ENCODE measurements around the gene HSPA9.

Gene HSPA9

GRCh38 chr5:138564242-138564641 lies 11.0 kb downstream of the HSPA9 start:
- TF ChIP-seq CTCF (IDR thresholded peaks at IDR 0.05; ENCODE audit: borderline replicate concordance, control extremely low read depth, extremely low read depth, insufficient read depth, missing control alignments) = no peak
- in situ Hi-C loops (cut with MboI; ENCODE audit: low sequenced_read_pairs, unreplicated experiment) = no loop called here
- no peak for DNase-seq (ENCODE audit: low spot score)

- in situ Hi-C loops (cut with MboI; ENCODE audit: low sequenced_read_pairs, unreplicated experiment) = no loop called here
- TF ChIP-seq CTCF (IDR thresholded peaks at IDR 0.05; ENCODE audit: borderline replicate concordance, control extremely low read depth, extremely low read depth, insufficient read depth, missing control alignments) = no peak
- no peak for DNase-seq (ENCODE audit: low spot score)
These were observed 11.7 kb downstream of the HSPA9 start for GRCh38 chr5:138563340-138564118.

- no peak for TF ChIP-seq CTCF (IDR thresholded peaks at IDR 0.05; ENCODE audit: borderline replicate concordance, control extremely low read depth, extremely low read depth, insufficient read depth, missing control alignments)
- in situ Hi-C loops (cut with MboI; ENCODE audit: low sequenced_read_pairs, unreplicated experiment) = no loop called here
- DNase-seq (ENCODE audit: low spot score) = no peak
These were observed 14.2 kb downstream of the HSPA9 start for GRCh38 chr5:138560971-138561370.

- in situ Hi-C loops (cut with MboI; ENCODE audit: low sequenced_read_pairs, unreplicated experiment) = no loop called here
- DNase-seq (ENCODE audit: low spot score) = no peak
- no peak for TF ChIP-seq CTCF (IDR thresholded peaks at IDR 0.05; ENCODE audit: borderline replicate concordance, control extremely low read depth, extremely low read depth, insufficient read depth, missing control alignments)
These were observed 15.3 kb downstream of the HSPA9 start for GRCh38 chr5:138559937-138560336.

GRCh38 chr5:138557677-138558076 lies 17.5 kb downstream of the HSPA9 start:
- no peak for DNase-seq (ENCODE audit: low spot score)

GRCh38 chr5:138554143-138554542 lies 21.1 kb downstream of the HSPA9 start:
- no peak for DNase-seq (ENCODE audit: low spot score)
- in situ Hi-C loops (cut with MboI; ENCODE audit: low sequenced_read_pairs, unreplicated experiment) = no loop called here
- no peak for TF ChIP-seq CTCF (IDR thresholded peaks at IDR 0.05; ENCODE audit: borderline replicate concordance, control extremely low read depth, extremely low read depth, insufficient read depth, missing control alignments)

More at GRCh38 chr5:138557677-138558076, 17.5 kb downstream of the HSPA9 start:
- in situ Hi-C loops (cut with MboI; ENCODE audit: low sequenced_read_pairs, unreplicated experiment) = no loop called here
- no peak for TF ChIP-seq CTCF (IDR thresholded peaks at IDR 0.05; ENCODE audit: borderline replicate concordance, control extremely low read depth, extremely low read depth, insufficient read depth, missing control alignments)
